MM.1S (cell line): Measurements from ENCODE around the gene FBF1.

Source experiments
- DNase-seq: peaks from one replicate; pipeline ENCODE4 v3.0.0-alpha.2; 2015
- H2AFZ ChIP-seq: fragments of 300-600 bp; sonication (generic); 2 replicates; pipeline ENCODE4 v1.6.0; 2016; ENCODE audit warnings: antibody characterized with exemption, low read length
- H3F3A ChIP-seq: fragments of 300-600 bp; sonication (generic); 2 replicates; pipeline ENCODE4 v1.6.1; 2016; ENCODE audit warnings: mild to moderate bottlenecking, antibody characterized with exemption, low read length, moderate library complexity, mixed read lengths; ENCODE audit not compliant: insufficient read depth
- H3K27ac ChIP-seq: fragments of 300-600 bp; sonication (generic); 2 replicates; pipeline ENCODE4 v1.5.1; 2016; ENCODE audit warnings: mild to moderate bottlenecking, low read length
- H3K27me3 ChIP-seq: fragments of 300-600 bp; sonication (generic); replicated peaks from 2 replicates; pipeline ENCODE4 v1.6.0; 2016; ENCODE audit warnings: low read length; ENCODE audit not compliant: insufficient read depth
- H3K36me3 ChIP-seq: fragments of 300-600 bp; sonication (generic); replicated peaks from 2 replicates; pipeline ENCODE4 v1.6.1; 2016; ENCODE audit warnings: mild to moderate bottlenecking, low read length, mixed read lengths; ENCODE audit not compliant: insufficient read depth
- H3K4me1 ChIP-seq: fragments of 300-600 bp; sonication (generic); 2 replicates; pipeline ENCODE4 v1.6.1; 2016; ENCODE audit warnings: low read length, mixed read lengths
- H3K4me2 ChIP-seq: fragments of 300-600 bp; sonication (generic); 2 replicates; pipeline ENCODE4 v1.6.0; 2016; ENCODE audit warnings: low read depth, low read length
- H3K4me3 ChIP-seq: fragments of 300-600 bp; sonication (generic); 2 replicates; pipeline ENCODE4 v1.5.1; 2016; ENCODE audit warnings: low read length, mixed read lengths
- H3K79me2 ChIP-seq: fragments of 300-600 bp; sonication (generic); 2 replicates; pipeline ENCODE4 v1.6.1; 2016; ENCODE audit warnings: mixed run types, low read length, mixed read lengths
- H3K9ac ChIP-seq: fragments of 300-600 bp; sonication (generic); 2 replicates; pipeline ENCODE4 v1.6.1; 2016; ENCODE audit warnings: low read length, mixed read lengths
- H3K9me2 ChIP-seq: fragments of 300-600 bp; sonication (generic); replicated peaks from 2 replicates; pipeline ENCODE4 v1.6.1; 2016; ENCODE audit warnings: mild to moderate bottlenecking, low read length, mixed read lengths; ENCODE audit not compliant: insufficient read depth
- H3K9me3 ChIP-seq: fragments of 300-600 bp; sonication (generic); replicated peaks from 2 replicates; pipeline ENCODE4 v1.6.1; 2016; ENCODE audit warnings: mild to moderate bottlenecking, low read length, mixed read lengths; ENCODE audit not compliant: insufficient read depth
- H4K20me1 ChIP-seq: fragments of 300-600 bp; sonication (generic); 2 replicates; pipeline ENCODE4 v1.6.1; 2016; ENCODE audit warnings: mild to moderate bottlenecking, low read length, moderate library complexity, mixed read lengths; ENCODE audit not compliant: insufficient read depth
- CTCF ChIP-seq: fragments of 300-600 bp; sonication (generic); IDR thresholded peaks from 2 replicates; pipeline ENCODE4 v1.5.1; 2016; ENCODE audit warnings: antibody characterized with exemption, low read length, mixed read lengths
- EZH2 ChIP-seq: fragments of 300-600 bp; sonication (generic); optimal IDR thresholded peaks from 2 replicates; pipeline ENCODE3; 2017; ENCODE audit warnings: low read depth, mild to moderate bottlenecking, antibody characterized with exemption, low read length, mixed read lengths
- EZH2phosphoT487 ChIP-seq: fragments of 300-600 bp; sonication (generic); IDR thresholded peaks from 2 replicates; pipeline ENCODE4 v1.6.1; 2018; ENCODE audit warnings: antibody characterized with exemption, low read length

FBF1 gene

GRCh38 chr17:75876190-75876937, 64.5 kb downstream of the FBF1 start:
- Histone ChIP-seq H3K27me3 (no peaks in the 10 kb centered on the region), H3K9ac (peak overlapping the region; percentile 100)

GRCh38 chr17:75875940-75876189, 65.0 kb downstream of the FBF1 start:
- H3K4me1 ChIP-seq: peaks cover 28% of the 10 kb centered on the region

More at GRCh38 chr17:75876190-75876937, 64.5 kb downstream of the FBF1 start:
- DNase-seq: peak; percentile 95
- TF ChIP-seq EZH2phosphoT487: no peak
- TF ChIP-seq CTCF: peak; percentile 50
- no peak for TF ChIP-seq EZH2
- Histone ChIP-seq H2AFZ (no peak overlapping the region), H3K4me3 (peak overlapping the region; percentile 92), H3K4me1 (peaks cover 28% of the 10 kb centered on the region), H3K36me3 (peaks cover 4% of the 10 kb centered on the region; the same call in 1 of the 2 replicates), H3K9me3 (no peaks in the 10 kb centered on the region), H3F3A (peaks cover 45% of the 10 kb centered on the region), H3K9me2 (no peaks in the 10 kb centered on the region), H3K79me2 (peaks cover 35% of the 10 kb centered on the region), H4K20me1 (no peaks in the 10 kb centered on the region), H3K4me2 (peak overlapping the region; percentile 97), H3K27ac (peak overlapping the region; percentile 99)

GRCh38 chr17:75875182-75875939, 65.5 kb downstream of the FBF1 start:
- Histone ChIP-seq H3K79me2 (peaks cover 35% of the 10 kb centered on the region), H2AFZ (no peak overlapping the region), H3F3A (peaks cover 45% of the 10 kb centered on the region), H3K36me3 (peaks cover 4% of the 10 kb centered on the region; the same call in 1 of the 2 replicates), H3K9ac (peak overlapping the region; percentile 100), H3K9me3 (no peaks in the 10 kb centered on the region), H3K27me3 (no peaks in the 10 kb centered on the region), H3K27ac (peak overlapping the region; percentile 99), H3K4me3 (peak overlapping the region; percentile 92), H4K20me1 (no peaks in the 10 kb centered on the region), H3K4me1 (peaks cover 28% of the 10 kb centered on the region), H3K4me2 (peak overlapping the region; percentile 97), H3K9me2 (no peaks in the 10 kb centered on the region)
- no peak for DNase-seq
- no peak for TF ChIP-seq EZH2
- no peak for TF ChIP-seq EZH2phosphoT487
- TF ChIP-seq CTCF: no peak

More at GRCh38 chr17:75875940-75876189, 65.0 kb downstream of the FBF1 start:
- Histone ChIP-seq H3K4me3 (peak overlapping the region; percentile 92), H3K79me2 (peaks cover 35% of the 10 kb centered on the region), H3K27me3 (no peaks in the 10 kb centered on the region), H3K36me3 (peaks cover 4% of the 10 kb centered on the region; the same call in 1 of the 2 replicates), H3K9ac (peak overlapping the region; percentile 100), H3K9me3 (no peaks in the 10 kb centered on the region), H3K27ac (peak overlapping the region; percentile 99), H3K9me2 (no peaks in the 10 kb centered on the region), H3F3A (peaks cover 45% of the 10 kb centered on the region), H3K4me2 (peak overlapping the region; percentile 97), H2AFZ (no peak overlapping the region), H4K20me1 (no peaks in the 10 kb centered on the region)
- no peak for TF ChIP-seq CTCF
- no peak for DNase-seq
